Measurements from ENCODE around the gene KCNG3. TPM values are rescaled to one million over a fixed set of nuclear protein-coding genes. Genes with fewer than 3 reads are reported as not detected.

KCNG3 gene, protein sequence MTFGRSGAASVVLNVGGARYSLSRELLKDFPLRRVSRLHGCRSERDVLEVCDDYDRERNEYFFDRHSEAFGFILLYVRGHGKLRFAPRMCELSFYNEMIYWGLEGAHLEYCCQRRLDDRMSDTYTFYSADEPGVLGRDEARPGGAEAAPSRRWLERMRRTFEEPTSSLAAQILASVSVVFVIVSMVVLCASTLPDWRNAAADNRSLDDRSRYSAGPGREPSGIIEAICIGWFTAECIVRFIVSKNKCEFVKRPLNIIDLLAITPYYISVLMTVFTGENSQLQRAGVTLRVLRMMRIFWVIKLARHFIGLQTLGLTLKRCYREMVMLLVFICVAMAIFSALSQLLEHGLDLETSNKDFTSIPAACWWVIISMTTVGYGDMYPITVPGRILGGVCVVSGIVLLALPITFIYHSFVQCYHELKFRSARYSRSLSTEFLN
- total RNA-seq, result 0.14 and 0.16 TPM in 2 replicates

GRCh38 chr2:42493468-42494354 lies at the start of gene KCNG3:
KCNG3 (minus strand) TSS chr2:42493982; CDS start chr2:42493501, 481 bp downstream.
- DNase-seq (ENCODE audit: low spot score), result peak; percentile 55
- peak within 1 kb of the TSS; percentile 72 for H3K27ac Mint-ChIP-seq
- H3K4me3 Mint-ChIP-seq (ENCODE audit: low read depth), result peak within 1 kb of the TSS; percentile 89
- H3K27me3 Mint-ChIP-seq (ENCODE audit: low read depth), result peaks cover 34% of the 10 kb centered on the region
- H3K4me1 Mint-ChIP-seq (ENCODE audit: low read depth), result peaks cover 8% of the 10 kb centered on the region
- H3K36me3 Mint-ChIP-seq (ENCODE audit: low read depth), result peaks cover 2% of the 10 kb centered on the region
- H3K9me3 Mint-ChIP-seq, result no peaks in the 10 kb centered on the region
- intact Hi-C loops (cut with micrococcal nuclease), result loop anchor here (1.0 to 2.0 kb wide), 3 partner anchors 73 to 317 kb away; partner anchors contain the start of gene COX7A2L

DNA sequence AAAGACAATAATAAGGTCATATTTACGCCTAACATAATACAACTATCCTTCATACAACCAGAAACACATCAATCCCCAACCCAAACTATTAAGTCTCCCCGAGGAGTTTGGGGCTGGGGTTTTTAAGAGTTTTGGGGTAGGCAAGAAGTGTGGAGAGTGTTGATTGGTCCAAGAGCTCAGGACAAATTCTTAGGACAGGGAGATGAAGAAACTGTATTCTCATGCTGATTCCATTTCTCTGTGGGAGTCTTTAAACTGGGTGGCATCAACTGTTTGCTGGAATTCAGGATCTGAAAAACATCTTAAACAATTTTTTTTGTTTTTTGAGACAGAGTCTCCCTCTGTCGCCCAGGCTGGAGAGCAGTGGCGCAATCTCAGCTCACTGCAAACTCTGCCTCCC lies 49.1 kb upstream of the KCNG3 start:
- Mint-ChIP-seq H3K27ac (no peak overlapping the region), H3K36me3 (ENCODE audit: low read depth) (no peaks in the 10 kb centered on the region), H3K4me3 (ENCODE audit: low read depth) (no peak overlapping the region), H3K27me3 (ENCODE audit: low read depth) (no peaks in the 10 kb centered on the region), H3K4me1 (ENCODE audit: low read depth) (peaks cover 6% of the 10 kb centered on the region), H3K9me3 (peaks cover 4% of the 10 kb centered on the region)
- no peak for DNase-seq (ENCODE audit: low spot score)
- intact Hi-C loops (cut with micrococcal nuclease), result no loop called here

GRCh38 chr2:42537493-42537892 lies 43.7 kb upstream of the KCNG3 start:
- H3K4me1 Mint-ChIP-seq (ENCODE audit: low read depth), result no peaks in the 10 kb centered on the region
- no peak overlapping the region for H3K4me3 Mint-ChIP-seq (ENCODE audit: low read depth)
- no peaks in the 10 kb centered on the region for H3K27me3 Mint-ChIP-seq (ENCODE audit: low read depth)
- no peak for DNase-seq (ENCODE audit: low spot score)
- no peaks in the 10 kb centered on the region for H3K36me3 Mint-ChIP-seq (ENCODE audit: low read depth)
- H3K27ac Mint-ChIP-seq, result no peak overlapping the region
- intact Hi-C loops (cut with micrococcal nuclease), result no loop called here
- H3K9me3 Mint-ChIP-seq, result peaks cover 4% of the 10 kb centered on the region

DNA sequence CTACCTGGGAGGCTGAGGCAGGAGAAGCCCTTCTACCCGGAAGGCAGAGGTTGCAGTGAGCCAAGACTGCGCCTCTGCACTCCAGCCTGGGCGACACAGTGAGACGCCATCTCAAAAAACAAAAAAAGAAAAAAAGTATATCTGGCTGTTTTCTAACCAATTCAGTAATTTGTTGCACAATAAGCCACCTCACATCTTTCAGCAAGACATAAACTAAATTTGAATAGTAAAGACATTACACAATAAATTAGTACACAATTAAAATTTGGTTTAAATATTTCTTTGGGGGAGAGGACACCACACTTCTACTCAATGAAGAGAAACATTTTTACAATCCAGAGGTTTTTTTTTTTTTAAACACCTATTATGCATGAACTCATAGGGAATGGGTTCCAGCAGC lies 38.6 kb upstream of the KCNG3 start:
- no peaks in the 10 kb centered on the region for H3K4me1 Mint-ChIP-seq (ENCODE audit: low read depth)
- H3K27ac Mint-ChIP-seq, result no peak overlapping the region
- no peaks in the 10 kb centered on the region for H3K9me3 Mint-ChIP-seq
- no peak for DNase-seq (ENCODE audit: low spot score)
- no peak overlapping the region for H3K4me3 Mint-ChIP-seq (ENCODE audit: low read depth)
- H3K36me3 Mint-ChIP-seq (ENCODE audit: low read depth), result no peaks in the 10 kb centered on the region
- intact Hi-C loops (cut with micrococcal nuclease), result no loop called here
- no peaks in the 10 kb centered on the region for H3K27me3 Mint-ChIP-seq (ENCODE audit: low read depth)

- Mint-ChIP-seq H3K27ac (no peak overlapping the region), H3K4me1 (ENCODE audit: low read depth) (no peaks in the 10 kb centered on the region), H3K4me3 (ENCODE audit: low read depth) (no peak overlapping the region), H3K27me3 (ENCODE audit: low read depth) (no peaks in the 10 kb centered on the region), H3K9me3 (no peaks in the 10 kb centered on the region), H3K36me3 (ENCODE audit: low read depth) (no peaks in the 10 kb centered on the region)
- no peak for DNase-seq (ENCODE audit: low spot score)
- intact Hi-C loops (cut with micrococcal nuclease), result no loop called here
Observed at GRCh38 chr2:42523341-42523740, 29.6 kb upstream of the KCNG3 start.

GRCh38 chr2:42522035-42522434 lies 28.3 kb upstream of the KCNG3 start:
- Mint-ChIP-seq H3K36me3 (ENCODE audit: low read depth) (no peaks in the 10 kb centered on the region), H3K4me1 (ENCODE audit: low read depth) (no peaks in the 10 kb centered on the region), H3K4me3 (ENCODE audit: low read depth) (no peak overlapping the region), H3K27me3 (ENCODE audit: low read depth) (no peaks in the 10 kb centered on the region), H3K9me3 (no peaks in the 10 kb centered on the region), H3K27ac (no peak overlapping the region)
- intact Hi-C loops (cut with micrococcal nuclease), result no loop called here
- DNase-seq (ENCODE audit: low spot score), result no peak

- Mint-ChIP-seq H3K36me3 (ENCODE audit: low read depth) (no peaks in the 10 kb centered on the region), H3K4me3 (ENCODE audit: low read depth) (no peak overlapping the region), H3K9me3 (no peaks in the 10 kb centered on the region), H3K4me1 (ENCODE audit: low read depth) (no peaks in the 10 kb centered on the region), H3K27ac (no peak overlapping the region), H3K27me3 (ENCODE audit: low read depth) (no peaks in the 10 kb centered on the region)
- intact Hi-C loops (cut with micrococcal nuclease), result no loop called here
- no peak for DNase-seq (ENCODE audit: low spot score)
Observed at GRCh38 chr2:42519624-42520023, 25.8 kb upstream of the KCNG3 start.

DNA sequence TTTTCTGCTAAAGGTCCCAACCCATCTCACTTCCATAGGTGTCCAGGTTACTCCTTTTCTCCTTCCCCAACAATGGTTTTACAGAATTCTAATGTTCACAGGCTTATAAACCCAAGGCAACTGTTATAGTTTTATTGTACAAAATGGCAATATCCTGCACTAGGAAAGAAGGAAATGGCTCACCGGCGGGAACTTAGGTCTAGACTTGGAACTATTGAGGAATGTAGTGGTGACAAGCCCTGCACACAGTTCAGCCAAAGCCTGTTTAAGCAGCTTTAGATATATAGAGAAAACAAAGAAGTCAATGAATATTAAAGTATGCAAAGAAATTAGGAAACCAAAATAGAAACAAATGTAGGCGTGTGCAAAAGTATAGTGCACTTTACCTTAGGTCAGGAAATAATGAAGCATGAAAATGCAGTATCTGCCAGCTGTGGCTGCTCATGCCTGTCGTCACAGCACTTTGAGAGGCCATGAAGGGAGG lies 22.7 kb upstream of the KCNG3 start:
- H3K4me1 Mint-ChIP-seq (ENCODE audit: low read depth), result no peaks in the 10 kb centered on the region
- H3K27ac Mint-ChIP-seq, result no peak overlapping the region
- H3K36me3 Mint-ChIP-seq (ENCODE audit: low read depth), result no peaks in the 10 kb centered on the region
- no peaks in the 10 kb centered on the region for H3K9me3 Mint-ChIP-seq
- H3K27me3 Mint-ChIP-seq (ENCODE audit: low read depth), result no peaks in the 10 kb centered on the region
- intact Hi-C loops (cut with micrococcal nuclease), result no loop called here
- H3K4me3 Mint-ChIP-seq (ENCODE audit: low read depth), result no peak overlapping the region
- no peak for DNase-seq (ENCODE audit: low spot score)

DNA sequence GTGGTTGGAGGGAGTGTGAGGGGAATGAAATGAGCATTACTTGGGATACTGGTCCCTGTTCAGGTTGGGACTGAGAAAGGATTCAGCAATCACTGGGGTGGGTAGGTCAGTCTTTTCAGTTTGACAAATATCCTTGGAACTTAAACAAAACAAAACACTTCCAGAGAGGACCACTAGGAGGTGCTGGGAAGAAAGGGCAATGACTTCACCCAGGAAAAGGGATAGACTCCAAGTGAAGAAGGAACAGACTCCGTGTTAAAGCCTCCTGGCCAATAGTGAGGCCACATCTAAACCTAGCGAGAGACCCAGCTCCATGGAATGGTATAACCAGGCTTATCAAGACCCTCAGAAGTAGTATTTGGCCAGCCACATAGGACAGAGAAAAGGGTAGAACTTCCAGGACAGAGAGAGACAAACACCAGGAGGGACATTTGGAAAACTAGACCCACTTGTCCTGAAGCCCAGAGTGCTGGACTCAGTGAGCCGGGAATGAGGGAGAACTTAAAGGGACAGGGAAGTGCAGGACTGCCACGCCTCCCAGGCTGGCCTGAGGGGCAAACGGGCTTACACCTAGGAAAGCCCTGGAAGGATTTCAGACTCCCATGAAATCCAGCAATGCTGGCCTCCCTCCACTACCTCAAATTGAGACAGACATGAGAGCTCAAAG lies 19.6 kb upstream of the KCNG3 start:
- peaks cover 8% of the 10 kb centered on the region for H3K4me1 Mint-ChIP-seq (ENCODE audit: low read depth)
- no peak overlapping the region for H3K27ac Mint-ChIP-seq
- H3K9me3 Mint-ChIP-seq, result no peaks in the 10 kb centered on the region
- intact Hi-C loops (cut with micrococcal nuclease), result loop anchor here (5.0 kb wide), 1 partner anchor 149 kb away; no protein-coding TSS in a partner anchor
- no peak for DNase-seq (ENCODE audit: low spot score)
- H3K36me3 Mint-ChIP-seq (ENCODE audit: low read depth), result no peaks in the 10 kb centered on the region
- no peaks in the 10 kb centered on the region for H3K27me3 Mint-ChIP-seq (ENCODE audit: low read depth)
- H3K4me3 Mint-ChIP-seq (ENCODE audit: low read depth), result no peak overlapping the region

GRCh38 chr2:42510608-42511243 lies 16.9 kb upstream of the KCNG3 start:
- DNase-seq (ENCODE audit: low spot score), result no peak
- H3K9me3 Mint-ChIP-seq, result no peaks in the 10 kb centered on the region
- H3K27me3 Mint-ChIP-seq (ENCODE audit: low read depth), result no peaks in the 10 kb centered on the region
- no peak overlapping the region for H3K4me3 Mint-ChIP-seq (ENCODE audit: low read depth)
- H3K27ac Mint-ChIP-seq, result no peak overlapping the region
- no peaks in the 10 kb centered on the region for H3K36me3 Mint-ChIP-seq (ENCODE audit: low read depth)
- intact Hi-C loops (cut with micrococcal nuclease), result loop anchor here (5.0 kb wide), 1 partner anchor 152 kb away; no protein-coding TSS in a partner anchor
- H3K4me1 Mint-ChIP-seq (ENCODE audit: low read depth), result peaks cover 8% of the 10 kb centered on the region

GRCh38 chr2:42510191-42510590 lies 16.4 kb upstream of the KCNG3 start:
- intact Hi-C loops (cut with micrococcal nuclease), result loop anchor here (5.0 kb wide), 1 partner anchor 152 kb away; no protein-coding TSS in a partner anchor
- DNase-seq (ENCODE audit: low spot score), result no peak
- H3K9me3 Mint-ChIP-seq, result no peaks in the 10 kb centered on the region
- H3K4me3 Mint-ChIP-seq (ENCODE audit: low read depth), result no peak overlapping the region
- no peaks in the 10 kb centered on the region for H3K36me3 Mint-ChIP-seq (ENCODE audit: low read depth)
- H3K4me1 Mint-ChIP-seq (ENCODE audit: low read depth), result peaks cover 8% of the 10 kb centered on the region
- no peaks in the 10 kb centered on the region for H3K27me3 Mint-ChIP-seq (ENCODE audit: low read depth)
- H3K27ac Mint-ChIP-seq, result no peak overlapping the region
